Cardiac fibroblast (primary cell): ENCODE measurements around the gene KIAA1328.

ENCODE experiments used
- DNase-seq, 2 donors: peaks; one replicate each; pipeline versions ENCODE4 v3.0.0 to v3.0.0-alpha.2; 2010; ENCODE audit warnings: low read depth in 2 of 2
- H3K4me3 ChIP-seq, 2 donors: replicated peaks in 1 of 2; 1 replicate in 1 of 2; 2 replicates in 1 of 2; pipeline ENCODE4 v1.5.1; 2011; ENCODE audit warnings: low read depth in 2 of 2, low read length in 2 of 2, mild to moderate bottlenecking in 2 of 2, moderate library complexity in 1 of 2
- CTCF ChIP-seq: IDR thresholded peaks from one replicate; pipeline ENCODE4 v1.5.1; 2011; ENCODE audit warnings: low read depth, mild to moderate bottlenecking, low read length, inconsistent platforms

The KIAA1328 gene

GRCh38 chr18:37218022-37218590, 389.2 kb downstream of the KIAA1328 start:
- no peak for TF ChIP-seq CTCF
- no peak overlapping the region for H3K4me3 ChIP-seq
- no peak for DNase-seq

GRCh38 chr18:37219257-37219656, 390.3 kb downstream of the KIAA1328 start:
- no peak overlapping the region for H3K4me3 ChIP-seq
- TF ChIP-seq CTCF = no peak
- no peak for DNase-seq

- no peak overlapping the region for H3K4me3 ChIP-seq
- DNase-seq = no peak
- no peak for TF ChIP-seq CTCF
Measured at GRCh38 chr18:37222354-37222998, 393.5 kb downstream of the KIAA1328 start.

- DNase-seq = no peak
- no peak overlapping the region for H3K4me3 ChIP-seq
- TF ChIP-seq CTCF = no peak
Measured at GRCh38 chr18:37222999-37223378, 394.1 kb downstream of the KIAA1328 start.

- TF ChIP-seq CTCF = no peak
Measured at GRCh38 chr18:37225279-37225678, 396.4 kb downstream of the KIAA1328 start.

GRCh38 chr18:37230768-37231167, 401.8 kb downstream of the KIAA1328 start:
- no peak for TF ChIP-seq CTCF
- H3K4me3 ChIP-seq = no peak overlapping the region
- DNase-seq = peak in 1 of 2 donors; percentile 14

More at GRCh38 chr18:37225279-37225678, 396.4 kb downstream of the KIAA1328 start:
- no peak overlapping the region for H3K4me3 ChIP-seq
- DNase-seq = no peak
